NCI-H2227 (cell line): ENCODE results near the gene JUP.
"Not testable (repeated sequence)": the region's sequence is repeated elsewhere in the genome, so short reads cannot be mapped to it uniquely, and the experiment has no call there.

Source experiments
- DNase-seq: peaks from one replicate; lab custom pipeline; 2025; ENCODE audit not compliant: unreplicated experiment; lab: John Stamatoyannopoulos, UW

Gene JUP

DNA sequence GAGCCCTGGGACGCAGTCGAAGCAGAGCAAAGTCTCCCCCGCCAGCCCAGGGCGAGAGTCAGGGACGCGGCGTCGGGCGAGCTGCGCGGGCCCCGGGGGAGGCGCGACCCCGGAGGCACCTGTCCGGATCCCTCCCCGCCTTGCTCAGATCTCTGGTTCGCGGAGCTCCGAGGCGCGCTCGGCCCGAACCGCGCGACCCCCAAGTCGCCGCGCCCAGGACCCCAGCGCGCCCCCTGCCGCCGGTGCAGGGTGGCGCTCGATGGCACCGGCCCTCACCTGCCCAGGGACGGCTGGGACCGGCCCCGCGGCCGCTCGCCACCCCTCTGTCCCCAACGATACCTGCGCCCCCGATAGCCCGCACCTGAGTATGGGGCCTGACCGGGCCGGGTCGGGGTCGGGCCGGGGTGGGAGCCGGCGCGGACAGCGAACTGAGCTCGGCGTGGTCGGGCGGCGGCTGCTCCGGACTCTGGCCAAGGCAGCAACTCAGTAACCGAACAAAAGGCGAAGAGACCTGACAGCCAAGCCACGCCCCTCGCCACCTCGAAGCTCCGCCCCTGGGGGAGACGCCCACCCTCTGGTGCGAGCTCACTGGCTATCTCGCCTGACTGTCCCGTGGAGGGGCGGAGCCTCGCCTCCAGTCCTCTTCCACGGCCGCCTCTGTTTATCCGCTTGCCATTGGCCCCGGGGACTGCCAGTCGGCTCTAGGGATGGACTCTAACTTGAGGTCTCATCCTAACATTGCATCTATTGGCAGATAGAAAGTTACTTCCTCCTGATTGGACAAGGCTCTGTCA lies at the start of gene JUP:
TSS of gene JUP (minus strand) at position 485 of the 794 bp plus-strand sequence. CDS start 14,857 bp downstream, outside the sequence.
- peak; percentile 99 for DNase-seq

DNA sequence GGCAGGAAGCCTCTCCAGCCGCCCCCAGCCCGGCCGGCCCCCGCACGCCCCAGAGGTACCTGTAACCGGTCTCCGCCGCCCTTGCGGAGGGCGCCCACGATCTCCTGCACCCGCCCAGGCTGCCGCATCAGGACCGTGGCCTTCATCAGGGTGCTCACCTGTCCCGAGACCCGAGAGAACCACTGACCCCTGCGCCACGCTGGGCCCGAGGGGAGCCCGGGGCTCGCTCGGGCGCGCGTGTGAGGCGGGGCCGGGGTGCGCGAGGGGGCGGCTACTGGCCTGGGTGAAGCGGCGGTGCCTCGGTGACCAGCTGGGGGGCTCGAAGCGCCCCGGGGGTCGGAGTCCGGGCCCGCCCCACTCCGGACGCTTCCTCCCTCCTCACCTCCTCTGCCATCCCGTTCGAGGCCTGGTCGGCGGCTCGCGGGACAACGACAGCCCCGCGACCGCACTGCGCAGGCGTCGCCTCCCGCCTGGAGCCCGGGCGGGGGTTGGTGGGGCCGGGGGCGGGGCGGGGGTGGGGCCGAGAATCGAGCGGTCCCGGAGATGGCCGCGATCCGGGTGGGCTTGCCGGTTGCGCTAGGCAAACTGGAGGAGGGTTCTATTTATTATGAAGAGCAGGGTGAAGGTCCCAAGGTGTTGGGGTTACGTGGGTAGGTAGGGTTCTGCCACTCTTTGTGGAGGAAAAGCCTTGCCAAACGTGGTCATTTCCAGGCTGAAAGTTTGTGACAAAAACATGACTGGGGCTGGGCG lies 49.5 kb upstream of the JUP start, which contains the start of gene NT5C3B:
TSS of gene NT5C3B (minus strand) at position 433 of the 750 bp plus-strand sequence. CDS start at position 394, 39 bp downstream.
- peak; percentile 75 for DNase-seq

DNA sequence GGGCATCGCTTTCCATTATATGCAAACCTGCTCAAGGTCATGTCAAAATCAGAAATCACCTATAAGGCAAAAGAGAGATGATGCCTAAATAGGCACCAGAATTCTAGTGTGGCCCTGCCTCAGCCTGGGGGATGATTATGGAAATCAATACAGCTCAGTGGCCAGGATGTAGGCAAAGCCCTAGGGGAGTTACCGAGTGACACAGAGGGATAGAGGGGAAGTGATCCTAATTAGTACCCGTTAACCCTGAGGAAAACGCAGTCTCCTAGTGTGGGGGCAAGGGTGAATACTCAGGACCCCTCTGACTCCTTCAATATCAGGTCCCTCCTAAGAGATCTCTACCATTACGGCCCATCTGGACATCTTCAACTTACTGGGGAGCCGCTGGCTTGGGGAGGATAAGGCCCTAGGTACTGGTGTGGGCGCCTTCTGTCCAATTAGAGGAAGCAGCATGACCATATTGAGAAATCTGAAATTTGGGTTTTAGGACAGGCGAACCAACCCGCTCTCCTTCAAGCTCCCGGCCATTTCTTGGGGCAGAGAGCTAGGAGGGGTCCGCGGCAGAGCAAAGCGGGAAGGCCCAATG lies 48.8 kb upstream of the JUP start:
- no peak for DNase-seq

DNA sequence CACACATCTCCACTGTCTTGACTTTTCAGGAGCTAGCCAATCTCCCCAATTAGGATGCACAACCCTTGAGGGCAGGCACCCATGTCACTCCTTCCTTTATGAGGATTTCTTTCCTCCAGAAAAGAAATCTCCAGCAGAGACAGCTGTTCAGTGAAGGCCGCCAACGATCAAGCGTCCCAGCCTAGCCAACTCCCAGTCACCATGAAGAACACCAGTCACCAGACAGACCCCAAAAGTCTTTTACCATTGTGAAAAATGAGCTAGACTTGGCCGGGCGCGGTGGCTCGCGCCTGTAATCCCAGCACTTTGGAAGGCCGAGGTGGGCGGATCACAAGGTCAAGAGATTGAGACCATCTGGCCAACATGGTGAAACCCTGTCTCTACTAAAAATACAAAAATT lies 43.5 kb upstream of the JUP start:
- DNase-seq, result not testable (repeated sequence)

DNA sequence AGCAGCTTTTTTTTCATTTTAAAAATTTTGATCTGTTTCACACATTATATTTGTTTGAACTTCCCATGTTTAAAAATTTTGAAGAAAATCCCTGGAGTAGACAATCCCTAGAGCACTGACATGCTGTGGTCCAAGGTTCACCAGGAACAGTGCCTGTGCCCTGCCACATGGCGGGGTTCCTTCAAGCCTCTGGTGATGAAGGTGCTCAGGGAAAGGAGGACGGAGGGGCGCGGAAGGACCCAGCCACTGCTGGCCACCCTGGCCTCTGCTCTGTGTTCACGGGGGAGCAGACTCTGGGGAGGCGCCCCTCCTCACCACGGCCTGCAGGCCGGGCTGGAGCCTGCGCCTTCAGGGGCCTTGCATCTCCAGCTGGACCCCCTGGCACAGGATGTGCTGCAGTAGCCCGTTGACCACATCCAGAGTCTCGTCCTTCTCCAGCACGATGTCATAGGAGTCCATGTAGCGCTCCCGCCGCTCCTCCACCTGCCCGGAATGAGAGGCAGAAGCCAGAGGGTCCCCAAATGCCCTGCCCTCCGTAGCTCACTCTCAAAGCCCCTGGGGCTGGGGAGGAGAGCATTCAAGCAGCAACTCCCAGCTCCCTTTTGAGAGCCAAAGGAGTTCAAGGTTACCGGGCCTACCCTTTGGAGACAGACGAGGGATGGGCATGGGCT lies 38.8 kb upstream of the JUP start:
- no peak for DNase-seq

DNA sequence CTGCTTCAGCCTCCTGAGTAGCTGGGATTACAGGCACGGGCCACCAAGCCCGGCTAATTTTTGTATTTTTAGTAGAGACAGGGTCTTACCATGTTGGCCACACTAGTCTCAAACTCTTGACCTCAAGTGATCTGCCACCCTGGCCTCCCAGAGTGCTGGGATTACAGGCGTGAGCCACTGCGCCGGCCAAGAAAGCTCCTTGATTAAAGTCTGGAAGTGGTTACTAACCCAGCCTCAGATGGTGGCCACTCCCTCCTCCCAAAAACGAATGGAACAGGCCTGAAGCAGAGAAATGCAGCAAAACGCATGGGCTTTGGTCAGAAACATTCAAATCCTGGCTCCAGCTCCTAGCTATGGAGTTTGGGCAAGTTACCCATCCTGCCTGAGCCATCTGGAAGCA lies 37.6 kb upstream of the JUP start:
- no peak for DNase-seq

DNA sequence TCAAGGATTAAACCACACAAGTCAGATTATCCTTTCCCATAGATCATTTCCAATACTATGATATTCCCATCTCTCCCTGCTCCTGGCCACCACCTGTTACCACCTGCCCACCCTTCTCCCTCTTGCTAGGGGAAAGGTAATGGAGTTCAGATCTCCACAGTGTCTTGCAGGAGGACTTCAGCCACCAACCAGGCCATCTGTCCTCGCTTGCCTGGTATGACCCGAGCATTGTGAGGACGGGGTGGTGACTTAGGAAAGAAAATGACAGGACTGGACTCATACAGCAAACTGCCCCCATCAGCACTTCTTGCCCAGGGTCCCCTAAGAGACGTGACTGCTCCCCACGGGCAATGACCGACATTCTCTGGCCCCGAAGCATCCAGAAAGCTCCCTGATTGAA lies 37.1 kb upstream of the JUP start:
- DNase-seq, result no peak

DNA sequence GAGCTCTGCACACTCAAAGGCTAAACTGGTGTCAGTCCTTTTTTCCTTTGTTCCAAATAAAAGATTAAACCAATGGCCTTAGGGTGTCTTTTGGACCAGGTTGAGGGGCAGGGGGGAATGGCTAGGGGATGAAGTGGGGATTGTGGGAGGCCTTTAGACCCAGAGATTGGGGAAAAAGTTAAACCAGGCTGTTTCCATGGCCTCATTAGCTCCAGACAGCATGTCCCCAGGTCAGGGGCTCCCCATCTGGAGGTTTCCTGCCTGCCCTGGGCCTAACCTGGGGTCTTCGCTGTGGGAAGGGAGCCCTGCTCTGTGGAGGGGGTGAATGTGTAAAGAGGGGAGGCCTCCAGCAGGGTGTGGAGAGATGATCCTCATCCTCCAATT lies 36.6 kb upstream of the JUP start:
- DNase-seq, result no peak

DNA sequence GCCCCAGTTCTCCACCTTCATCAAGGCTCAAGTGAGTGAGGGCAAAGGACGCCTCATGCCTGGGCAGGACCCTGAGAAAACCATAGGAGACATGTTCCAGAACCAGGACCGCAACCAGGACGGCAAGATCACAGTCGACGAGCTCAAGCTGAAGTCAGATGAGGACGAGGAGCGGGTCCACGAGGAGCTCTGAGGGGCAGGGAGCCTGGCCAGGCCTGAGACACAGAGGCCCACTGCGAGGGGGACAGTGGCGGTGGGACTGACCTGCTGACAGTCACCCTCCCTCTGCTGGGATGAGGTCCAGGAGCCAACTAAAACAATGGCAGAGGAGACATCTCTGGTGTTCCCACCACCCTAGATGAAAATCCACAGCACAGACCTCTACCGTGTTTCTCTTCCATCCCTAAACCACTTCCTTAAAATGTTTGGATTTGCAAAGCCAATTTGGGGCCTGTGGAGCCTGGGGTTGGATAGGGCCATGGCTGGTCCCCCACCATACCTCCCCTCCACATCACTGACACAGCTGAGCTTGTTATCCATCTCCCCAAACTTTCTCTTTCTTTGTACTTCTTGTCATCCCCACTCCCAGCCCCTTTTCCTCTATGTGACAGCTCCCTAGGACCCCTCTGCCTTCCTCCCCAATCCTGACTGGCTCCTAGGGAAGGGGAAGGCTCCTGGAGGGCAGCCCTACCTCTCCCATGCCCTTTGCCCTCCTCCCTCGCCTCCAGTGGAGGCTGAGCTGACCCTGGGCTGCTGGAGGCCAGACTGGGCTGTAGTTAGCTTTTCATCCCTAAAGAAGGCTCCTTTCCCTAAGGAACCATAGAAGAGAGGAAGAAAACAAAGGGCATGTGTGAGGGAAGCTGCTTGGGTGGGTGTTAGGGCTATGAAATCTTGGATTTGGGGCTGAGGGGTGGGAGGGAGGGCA lies 36.0 kb upstream of the JUP start:
- no peak for DNase-seq

DNA sequence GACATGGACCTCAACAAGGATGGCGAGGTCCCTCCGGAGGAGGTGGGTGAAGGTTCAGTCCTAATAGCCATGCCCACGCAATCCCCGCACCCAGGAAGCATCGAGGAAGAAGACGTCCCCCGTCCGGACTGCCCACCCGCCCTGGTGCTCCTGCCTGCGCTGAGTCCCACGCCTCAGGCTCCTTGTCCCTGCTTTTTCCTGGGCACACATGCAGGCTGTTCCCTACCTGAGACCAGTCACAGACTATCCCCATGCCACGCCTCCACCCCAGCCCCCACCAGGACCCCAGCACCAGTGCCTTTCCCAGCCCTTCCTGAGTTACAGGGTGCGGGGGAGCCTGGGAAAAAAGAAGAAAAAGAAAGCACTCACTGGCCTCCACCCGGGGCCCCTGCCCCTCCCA lies 35.3 kb upstream of the JUP start:
- DNase-seq, result no peak

DNA sequence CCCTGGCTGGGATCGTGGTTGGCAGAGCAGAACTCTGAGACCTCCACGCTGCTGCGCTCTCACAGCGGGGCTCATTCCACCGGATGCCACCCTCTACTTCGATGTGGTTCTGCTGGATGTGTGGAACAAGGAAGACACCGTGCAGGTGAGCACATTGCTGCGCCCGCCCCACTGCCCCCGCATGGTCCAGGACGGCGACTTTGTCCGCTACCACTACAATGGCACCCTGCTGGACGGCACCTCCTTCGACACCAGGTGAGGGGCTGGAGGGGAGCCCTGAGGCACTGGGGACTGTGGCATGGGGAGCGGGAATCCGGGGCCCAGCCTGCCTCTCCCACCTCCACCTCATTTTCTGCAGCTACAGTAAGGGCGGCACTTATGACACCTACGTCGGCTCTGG lies 31.5 kb upstream of the JUP start:
- DNase-seq, result no peak

DNA sequence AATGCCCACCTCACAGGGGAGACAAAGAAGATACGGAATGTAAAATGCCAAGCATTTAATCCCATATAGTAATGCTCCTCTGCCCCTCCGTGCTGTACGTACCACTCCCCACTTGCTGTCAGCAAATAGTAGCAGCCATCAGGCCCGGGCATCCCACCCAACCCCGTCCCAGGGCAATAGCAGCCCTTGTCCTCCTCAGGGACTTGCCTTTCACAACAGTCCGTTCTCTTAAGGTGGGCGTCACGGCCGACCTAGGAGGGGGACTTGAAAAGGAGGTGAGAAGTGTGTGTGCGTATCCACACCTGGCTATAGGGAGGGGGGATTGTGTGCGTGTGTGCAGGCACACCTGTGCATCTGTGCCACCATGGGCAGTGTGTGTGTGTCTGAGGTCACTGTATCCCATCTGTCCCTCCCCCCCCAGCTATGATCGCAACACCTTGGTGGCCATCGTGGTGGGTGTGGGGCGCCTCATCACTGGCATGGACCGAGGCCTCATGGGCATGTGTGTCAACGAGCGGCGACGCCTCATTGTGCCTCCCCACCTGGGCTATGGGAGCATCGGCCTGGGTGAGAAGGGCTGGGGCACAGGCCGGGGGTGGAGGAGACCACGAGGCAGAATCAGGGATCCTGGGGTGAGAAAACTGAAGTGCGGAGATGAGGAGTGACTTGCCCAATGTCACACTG lies 30.3 kb upstream of the JUP start:
- no peak for DNase-seq

DNA sequence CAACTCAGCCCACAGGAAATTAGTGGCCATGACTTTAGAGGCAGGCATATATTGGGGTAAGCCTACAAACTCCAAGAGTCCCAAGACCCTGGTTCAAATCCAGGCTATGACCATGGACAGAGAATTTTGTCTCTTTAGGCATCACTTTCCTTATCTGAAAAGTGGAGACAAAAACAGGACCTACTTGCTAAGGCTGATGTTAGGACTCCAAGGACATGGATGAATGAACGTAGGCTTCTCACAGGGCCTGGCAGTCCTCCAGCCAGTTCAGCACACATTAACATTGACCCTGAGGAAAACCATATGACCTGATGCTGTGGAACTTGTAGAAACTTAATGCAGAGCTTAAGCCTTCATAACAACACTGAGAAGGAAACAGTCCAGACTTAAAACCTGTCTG lies 27.7 kb upstream of the JUP start:
- no peak for DNase-seq

DNA sequence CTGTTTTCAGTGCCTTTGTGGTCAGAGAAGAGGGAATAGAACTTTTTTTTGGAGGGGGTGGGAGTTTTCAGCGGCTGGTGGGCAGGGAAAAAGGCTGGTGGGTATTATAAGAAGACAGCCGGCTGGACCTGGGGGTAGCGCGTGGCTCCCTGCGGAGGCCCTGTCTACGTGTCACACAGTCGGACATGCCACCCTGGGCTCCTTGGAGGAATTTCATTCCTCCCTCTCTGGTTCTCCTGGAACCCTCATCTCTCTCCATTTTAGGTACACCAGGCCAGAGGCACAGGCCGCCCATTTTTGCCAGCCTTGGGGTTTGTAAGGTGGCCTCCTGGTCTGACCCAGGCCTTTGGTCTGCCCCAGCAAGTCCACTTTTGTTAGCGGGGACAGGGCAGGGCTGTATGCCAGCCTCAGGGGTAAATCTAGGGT lies 27.2 kb upstream of the JUP start:
- DNase-seq, result no peak

DNA sequence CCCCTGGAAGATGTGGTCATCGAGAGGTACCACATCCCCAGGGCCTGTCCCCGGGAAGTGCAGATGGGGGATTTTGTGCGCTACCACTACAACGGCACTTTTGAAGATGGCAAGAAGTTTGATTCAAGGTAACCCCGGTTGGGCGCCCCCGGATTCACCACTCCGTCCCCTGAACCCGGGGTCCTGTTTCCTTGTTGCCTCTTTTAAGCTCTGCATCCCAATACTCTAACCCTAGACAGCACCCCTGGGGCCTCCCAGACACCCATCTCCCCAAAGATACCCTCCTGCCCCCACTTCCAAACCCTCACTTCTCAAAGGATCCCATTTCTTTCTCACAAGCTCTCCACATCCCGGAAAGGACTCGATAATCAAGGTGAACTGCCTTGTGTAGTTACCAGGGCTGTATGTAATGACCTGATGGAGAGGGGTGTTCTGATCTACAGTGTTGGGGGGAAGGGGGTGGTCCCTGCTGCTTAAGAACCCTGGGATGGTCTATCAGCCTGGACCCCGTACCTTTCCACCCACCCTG lies 26.7 kb upstream of the JUP start:
- no peak for DNase-seq

DNA sequence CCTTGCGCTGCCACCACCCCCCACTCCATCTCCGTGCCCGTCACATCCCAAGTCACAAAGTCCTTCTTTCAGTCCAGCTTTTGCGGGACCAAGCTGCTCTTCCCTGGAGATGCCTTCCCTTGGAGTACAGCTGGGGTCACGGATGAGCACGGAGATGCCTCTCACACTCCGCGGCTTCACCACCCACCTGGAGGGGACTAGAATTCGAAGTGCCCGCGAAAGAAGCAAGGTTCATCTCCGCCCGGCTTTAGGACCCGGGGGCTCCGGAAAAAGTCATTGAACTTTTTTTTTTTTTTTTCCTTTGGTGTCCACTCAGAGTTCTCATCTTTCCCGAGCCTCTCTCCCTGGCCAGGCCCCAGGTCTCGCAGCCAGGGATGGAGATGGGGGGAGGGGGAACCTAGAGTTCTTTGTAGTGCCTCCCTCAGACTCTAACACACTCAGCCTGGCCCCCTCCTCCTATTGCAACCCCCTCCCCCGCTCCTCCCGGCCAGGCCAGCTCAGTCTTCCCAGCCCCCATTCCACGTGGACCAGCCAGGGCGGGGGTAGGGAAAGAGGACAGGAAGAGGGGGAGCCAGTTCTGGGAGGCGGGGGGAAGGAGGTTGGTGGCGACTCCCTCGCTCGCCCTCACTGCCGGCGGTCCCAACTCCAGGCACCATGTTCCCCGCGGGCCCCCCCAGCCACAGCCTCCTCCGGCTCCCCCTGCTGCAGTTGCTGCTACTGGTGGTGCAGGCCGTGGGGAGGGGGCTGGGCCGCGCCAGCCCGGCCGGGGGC lies 26.1 kb upstream of the JUP start, which contains the start of gene FKBP10:
TSS of gene FKBP10 (plus strand) at position 624 of the 771 bp plus-strand sequence. CDS start at position 655, 31 bp downstream.
- peak; percentile 90 for DNase-seq

DNA sequence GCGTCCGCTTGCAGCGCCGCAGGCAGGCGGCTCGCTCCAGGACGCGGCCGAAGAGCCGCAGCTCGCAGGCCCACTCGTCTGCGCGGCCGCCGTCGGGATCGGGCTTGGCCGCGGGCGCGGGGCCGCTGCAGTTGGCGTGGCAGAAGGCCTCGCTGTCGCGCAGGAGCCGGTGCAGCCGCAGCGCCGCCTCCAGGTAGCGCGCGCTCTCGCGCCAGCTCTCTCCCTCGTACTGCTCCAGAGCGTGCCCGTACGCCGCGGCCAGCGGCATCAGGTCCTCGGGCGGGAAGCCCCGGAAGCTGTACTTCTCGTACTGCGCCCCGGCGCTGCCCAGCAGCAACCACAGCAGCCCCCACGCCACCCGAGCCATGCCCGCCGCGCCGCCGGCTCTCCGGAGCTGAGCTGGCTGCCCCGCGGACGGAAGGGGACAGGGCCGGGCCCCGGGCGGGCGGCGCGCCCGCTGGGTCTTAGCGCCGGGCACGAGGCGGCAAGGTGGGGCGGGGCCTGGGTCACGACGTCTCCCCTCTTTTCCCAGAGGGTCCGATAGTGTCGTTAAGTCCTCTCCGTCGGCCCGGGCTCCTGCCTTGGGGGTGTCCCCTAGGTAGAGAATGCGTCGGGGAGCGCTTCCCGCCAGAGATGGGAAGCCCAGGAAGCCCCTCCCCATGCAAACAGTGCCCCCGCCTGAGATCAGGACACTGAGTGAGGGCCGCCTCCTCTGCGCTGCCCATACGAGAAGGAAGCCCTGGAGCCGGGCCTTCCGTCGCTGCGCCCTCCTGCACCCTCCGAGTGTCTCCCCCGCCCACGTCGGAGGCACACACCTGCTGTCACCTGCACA lies 25.3 kb upstream of the JUP start, which contains the start of gene P3H4:
TSS of gene P3H4 (minus strand) at position 401 of the 832 bp plus-strand sequence. CDS start at position 367, 34 bp downstream.
- DNase-seq, result peak; percentile 82
